ENCODE measurements around the gene COL6A2. TPM values are rescaled to one million over a fixed set of nuclear protein-coding genes. Genes with fewer than 3 reads are reported as not detected.

Gene COL6A2
- total RNA-seq, 1 experiment from 2014 or later, result 129 TPM

DNA sequence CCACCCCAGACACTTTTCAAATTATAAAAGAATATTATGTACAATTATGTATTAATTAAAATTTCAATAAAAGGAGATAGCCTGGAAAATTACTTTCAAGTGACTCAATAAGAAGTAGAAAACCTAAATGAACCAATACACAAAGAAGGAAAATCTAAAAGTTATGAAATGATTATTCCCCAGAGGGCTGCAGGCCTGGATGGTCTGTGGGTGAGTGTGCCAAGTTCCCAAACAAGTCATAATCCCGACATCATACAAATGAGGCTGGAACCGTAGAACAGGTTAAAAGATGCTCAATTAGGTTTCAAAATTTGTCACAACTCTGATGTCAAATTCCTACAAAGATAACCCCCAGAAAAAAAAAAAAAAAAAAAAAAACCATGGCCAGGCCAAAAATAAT lies 73.7 kb downstream of the COL6A2 start:
- H3K27ac ChIP-seq (ENCODE audit: insufficient read length, low read depth, low read length), result no peak overlapping the region
- H3K9me3 Mint-ChIP-seq, result peaks cover 0 to 19% of the 10 kb centered on the region in 2 experiments; a peak in 4 of 5 replicates
- peaks cover 0 to 15% (median 2%) of the 10 kb centered on the region in 3 experiments; a peak in 5 of 7 replicates for H3K36me3 Mint-ChIP-seq (ENCODE audit: insufficient read depth in 1 of 3, low read depth in 3 of 3)
- no peak overlapping the region for H3T11ph ChIP-seq (ENCODE audit: low read length)
- H2BK5ac ChIP-seq (ENCODE audit: insufficient read length, low read length), result no peak overlapping the region
- no peaks in the 10 kb centered on the region for H3K9me3 ChIP-seq (ENCODE audit: control insufficient read depth, low read depth, low read length)
- H3K27ac Mint-ChIP-seq, result no peak overlapping the region
- no peak overlapping the region for H2AFZ ChIP-seq (ENCODE audit: low read length)
- H3K9ac ChIP-seq (ENCODE audit: extremely low read depth, insufficient read length, low read length), result no peak overlapping the region
- no peak overlapping the region for H3K18ac ChIP-seq (ENCODE audit: insufficient read length, low read depth, low read length)
- peaks cover 0 to 7% of the 10 kb centered on the region in 2 experiments; a peak in 2 of 4 replicates for H3K4me1 Mint-ChIP-seq
- H2BK15ac ChIP-seq (ENCODE audit: low read depth, low read length), result no peak overlapping the region
- no peak overlapping the region for H2BK12ac ChIP-seq (ENCODE audit: insufficient read length, low read depth, low read length)
- peaks cover 6% of the 10 kb centered on the region for H3K79me1 ChIP-seq (ENCODE audit: insufficient read depth, low read depth, low read length, poor library complexity, severe bottlenecking)
- no peaks in the 10 kb centered on the region for H4K20me1 ChIP-seq (ENCODE audit: control insufficient read depth, insufficient read depth, insufficient read length)
- no peak overlapping the region for H2BK20ac ChIP-seq (ENCODE audit: low read depth, low read length, poor library complexity, severe bottlenecking)
- no peak overlapping the region for H3K4ac ChIP-seq (ENCODE audit: low read depth, low read length)
- no peaks in the 10 kb centered on the region for H3K23me2 ChIP-seq (ENCODE audit: insufficient read length, low read depth, low read length, poor library complexity, severe bottlenecking)
- 0 out of 2 replicates have a peak, but pooled peaks cover 3% of the 10 kb centered on the region for H3K4me1 ChIP-seq (ENCODE audit: insufficient read depth, low read length)
- H3K23ac ChIP-seq (ENCODE audit: insufficient read length, low read depth, low read length), result no peak overlapping the region
- H3K14ac ChIP-seq (ENCODE audit: insufficient read depth, low read length), result no peak overlapping the region
- no peak for DNase-seq
- no peaks in the 10 kb centered on the region for H3K27me3 ChIP-seq (ENCODE audit: insufficient read depth, low read length)
- no peak overlapping the region for H2AK5ac ChIP-seq (ENCODE audit: insufficient read length, low read length)
- H3K56ac ChIP-seq (ENCODE audit: insufficient read length, low read depth, low read length), result no peak overlapping the region
- no peaks in the 10 kb centered on the region for H3K27me3 Mint-ChIP-seq (ENCODE audit: low read depth)
- H4K8ac ChIP-seq (replicated peaks; ENCODE audit: insufficient read length, low read depth, low read length), result no peak overlapping the region
- no peaks in the 10 kb centered on the region; the same call in 1 of the 2 replicates for H3K79me2 ChIP-seq (ENCODE audit: insufficient read depth, low read length)
- no CpG with 5 or more reads among the region's 2 CpGs for WGBS (ENCODE audit: extremely low coverage, insufficient read length, low lambda C conversion rate)
- H4K5ac ChIP-seq (ENCODE audit: insufficient read length, low read depth, low read length), result no peak overlapping the region
- H2BK120ac ChIP-seq (ENCODE audit: low read depth, low read length, poor library complexity, severe bottlenecking), result no peak overlapping the region
- no peak overlapping the region for H4K91ac ChIP-seq (ENCODE audit: insufficient read length, low read depth, low read length)
- no peak overlapping the region for H3K4me2 ChIP-seq (ENCODE audit: insufficient read depth, insufficient read length, low read length)
- TF ChIP-seq, protein P1, sequence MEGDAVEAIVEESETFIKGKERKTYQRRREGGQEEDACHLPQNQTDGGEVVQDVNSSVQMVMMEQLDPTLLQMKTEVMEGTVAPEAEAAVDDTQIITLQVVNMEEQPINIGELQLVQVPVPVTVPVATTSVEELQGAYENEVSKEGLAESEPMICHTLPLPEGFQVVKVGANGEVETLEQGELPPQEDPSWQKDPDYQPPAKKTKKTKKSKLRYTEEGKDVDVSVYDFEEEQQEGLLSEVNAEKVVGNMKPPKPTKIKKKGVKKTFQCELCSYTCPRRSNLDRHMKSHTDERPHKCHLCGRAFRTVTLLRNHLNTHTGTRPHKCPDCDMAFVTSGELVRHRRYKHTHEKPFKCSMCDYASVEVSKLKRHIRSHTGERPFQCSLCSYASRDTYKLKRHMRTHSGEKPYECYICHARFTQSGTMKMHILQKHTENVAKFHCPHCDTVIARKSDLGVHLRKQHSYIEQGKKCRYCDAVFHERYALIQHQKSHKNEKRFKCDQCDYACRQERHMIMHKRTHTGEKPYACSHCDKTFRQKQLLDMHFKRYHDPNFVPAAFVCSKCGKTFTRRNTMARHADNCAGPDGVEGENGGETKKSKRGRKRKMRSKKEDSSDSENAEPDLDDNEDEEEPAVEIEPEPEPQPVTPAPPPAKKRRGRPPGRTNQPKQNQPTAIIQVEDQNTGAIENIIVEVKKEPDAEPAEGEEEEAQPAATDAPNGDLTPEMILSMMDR (conservative IDR thresholded peaks at IDR 0.05), result no peak
- H3K4me3 Mint-ChIP-seq, result no peak overlapping the region; a peak in 1 of 5 replicates

Measured in H9 (cell line).